NOMO-1 treated with dmso at 0.1 percent for 144 hours (cell line): ENCODE data around the gene RTKN.
A peak's percentile ranks its signal among the peaks of the same experiment; 100 is the strongest.
"Not testable (repeated sequence)": the region's sequence is repeated elsewhere in the genome, so short reads cannot be mapped to it uniquely, and the experiment has no call there.

Source experiments
- DNase-seq: peaks from one replicate; lab custom pipeline; 2025; ENCODE audit not compliant: unreplicated experiment; lab: John Stamatoyannopoulos, UW

Gene RTKN

DNA sequence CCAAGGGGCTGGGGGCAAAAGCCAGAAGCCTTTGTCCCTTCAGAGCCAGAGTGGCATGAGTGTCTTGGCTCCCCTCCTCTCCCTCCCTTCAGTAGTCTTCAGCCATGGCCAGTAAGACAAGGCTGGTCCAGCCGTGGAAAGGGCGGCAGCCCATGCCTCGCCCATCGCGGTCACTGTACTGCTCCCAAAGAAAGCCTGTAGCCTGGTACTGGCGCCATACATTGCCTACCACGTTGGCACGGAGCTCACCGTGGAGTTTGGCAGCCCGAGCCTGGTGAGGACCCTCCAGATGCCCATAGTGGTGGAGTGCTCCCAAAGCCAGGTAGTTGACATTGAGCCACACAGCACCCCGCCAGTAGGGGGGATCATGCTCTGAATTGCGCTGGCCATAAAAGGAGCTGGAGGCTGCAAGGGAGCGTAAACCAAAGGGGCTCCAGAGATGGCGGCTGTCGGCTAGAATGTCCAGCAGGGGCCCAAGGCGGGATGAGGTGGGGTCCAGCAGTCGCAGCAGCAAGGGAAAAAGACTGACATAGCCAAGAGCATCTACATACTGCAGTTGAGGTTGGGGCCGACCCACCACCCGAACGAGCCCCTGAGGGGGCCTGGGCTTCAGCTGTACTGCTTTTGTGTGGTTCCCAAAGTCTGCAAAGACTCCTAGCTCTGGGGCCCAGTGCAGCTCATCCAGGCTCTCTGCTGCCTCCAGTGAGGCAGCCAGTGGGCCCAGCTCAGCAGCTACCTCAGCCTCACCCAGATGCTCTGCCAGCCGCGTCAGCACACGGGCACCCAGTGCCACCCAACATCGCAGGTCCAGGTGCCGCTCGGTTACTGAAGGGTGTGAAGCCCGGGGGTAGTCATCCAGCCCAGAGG, 19.7 kb upstream of the RTKN start:
- no peak for DNase-seq

DNA sequence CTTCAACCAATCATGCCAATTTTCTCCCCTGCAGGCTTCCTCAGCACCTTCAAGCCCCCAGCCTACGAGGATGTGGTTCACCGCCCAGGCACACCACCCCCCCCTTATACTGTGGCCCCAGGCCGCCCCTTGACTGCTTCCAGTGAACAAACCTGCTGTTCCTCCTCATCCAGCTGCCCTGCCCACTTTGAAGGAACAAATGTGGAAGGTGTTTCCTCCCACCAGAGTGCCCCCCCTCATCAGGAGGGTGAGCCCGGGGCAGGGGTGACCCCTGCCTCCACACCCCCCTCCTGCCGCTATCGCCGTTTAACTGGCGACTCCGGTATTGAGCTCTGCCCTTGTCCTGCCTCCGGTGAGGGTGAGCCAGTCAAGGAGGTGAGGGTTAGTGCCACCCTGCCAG, 18.4 kb upstream of the RTKN start:
- DNase-seq: not testable (repeated sequence)

DNA sequence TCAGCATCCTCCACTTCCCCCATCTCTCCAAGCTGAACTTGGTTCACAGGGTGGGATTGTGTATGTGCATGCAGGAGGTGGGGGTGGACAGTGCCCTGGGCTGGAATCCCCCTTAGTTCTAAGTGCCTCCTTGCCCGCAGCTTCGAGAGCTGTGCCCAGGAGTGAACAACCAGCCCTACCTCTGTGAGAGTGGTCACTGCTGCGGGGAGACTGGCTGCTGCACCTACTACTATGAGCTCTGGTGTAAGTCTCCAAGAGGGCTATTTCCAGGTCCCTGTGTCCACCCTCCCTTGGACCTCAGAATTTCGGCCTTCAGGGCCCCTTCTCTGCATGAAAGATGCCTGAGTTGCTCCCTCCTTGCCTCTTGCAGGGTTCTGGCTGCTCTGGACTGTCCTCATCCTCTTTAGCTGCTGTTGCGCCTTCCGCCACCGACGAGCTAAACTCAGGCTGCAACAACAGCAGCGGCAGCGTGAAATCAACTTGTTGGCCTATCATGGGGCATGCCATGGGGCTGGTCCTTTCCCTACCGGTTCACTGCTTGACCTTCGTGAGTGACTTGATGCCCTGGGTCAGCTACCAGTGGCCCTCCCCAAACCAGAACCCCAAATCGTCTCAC, 17.9 kb upstream of the RTKN start:
- DNase-seq: not testable (repeated sequence)

GRCh38 chr2:74458938-74459363, 17.2 kb upstream of the RTKN start:
- DNase-seq: no peak

- peak; percentile 98 for DNase-seq
These were observed 16.6 kb upstream of the RTKN start, which contains the start of gene WBP1 for GRCh38 chr2:74458132-74458937. TSS of gene WBP1 (plus strand) at chr2:74458438. CDS start at chr2:74458603, 165 bp downstream.

GRCh38 chr2:74457549-74458131, 15.9 kb upstream of the RTKN start:
- no peak for DNase-seq

DNA sequence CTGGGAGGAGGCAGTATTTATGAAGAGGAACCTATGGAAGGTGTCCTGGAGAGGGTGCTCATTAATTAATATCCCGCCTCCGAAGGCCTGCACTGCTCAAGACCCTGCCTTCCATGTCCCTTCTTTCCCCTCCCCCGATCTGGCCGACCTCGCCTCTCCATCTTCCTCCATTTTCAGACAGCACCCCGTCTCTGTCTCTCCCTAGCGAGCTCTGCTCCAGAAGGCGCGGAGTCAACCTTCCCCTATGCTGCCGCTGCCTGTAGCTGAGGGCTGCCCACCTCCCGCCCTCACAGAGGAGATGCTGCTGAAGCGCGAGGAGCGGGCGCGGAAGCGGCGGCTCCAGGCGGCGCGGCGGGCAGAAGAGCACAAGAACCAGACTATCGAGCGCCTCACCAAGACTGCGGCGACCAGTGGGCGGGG, 15.4 kb upstream of the RTKN start:
- DNase-seq: peak; percentile 8

GRCh38 chr2:74454654-74455511, 13.1 kb upstream of the RTKN start, which contains the start of gene INO80B:
TSS of gene INO80B (plus strand) at chr2:74455087. CDS start at chr2:74455117, 30 bp downstream.
- peak; percentile 97 for DNase-seq

DNA sequence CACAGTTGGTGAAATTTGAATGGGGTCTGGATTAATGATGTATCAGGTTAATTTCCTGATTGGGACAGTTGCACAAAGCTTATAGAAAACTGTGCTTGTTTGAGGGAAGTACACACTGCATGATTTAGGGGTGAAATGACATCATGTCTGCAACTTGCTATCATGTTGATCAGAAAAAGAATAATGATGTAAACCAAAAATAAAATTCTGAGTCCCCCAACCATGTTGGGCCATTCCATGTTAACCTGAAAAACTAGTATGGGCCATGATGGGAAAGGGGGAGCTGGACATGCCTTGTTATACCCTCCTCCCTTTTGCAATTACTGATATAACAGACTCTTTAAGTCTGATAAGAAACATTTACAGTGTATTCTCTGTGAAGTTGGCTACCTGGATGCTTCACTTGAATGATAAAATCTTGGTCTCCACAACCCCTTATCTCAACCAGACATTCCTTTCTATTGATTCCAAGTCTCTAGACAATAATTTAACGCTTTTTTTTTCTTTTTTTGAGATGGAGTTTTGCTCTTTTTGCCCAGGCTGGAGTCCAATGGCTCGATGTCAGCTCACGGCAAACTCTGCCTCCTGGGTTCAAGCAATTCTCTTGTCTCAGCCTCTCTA, 8.9 kb upstream of the RTKN start:
- no peak for DNase-seq

- no peak for DNase-seq
These were observed 7.0 kb upstream of the RTKN start for GRCh38 chr2:74448771-74449170.

DNA sequence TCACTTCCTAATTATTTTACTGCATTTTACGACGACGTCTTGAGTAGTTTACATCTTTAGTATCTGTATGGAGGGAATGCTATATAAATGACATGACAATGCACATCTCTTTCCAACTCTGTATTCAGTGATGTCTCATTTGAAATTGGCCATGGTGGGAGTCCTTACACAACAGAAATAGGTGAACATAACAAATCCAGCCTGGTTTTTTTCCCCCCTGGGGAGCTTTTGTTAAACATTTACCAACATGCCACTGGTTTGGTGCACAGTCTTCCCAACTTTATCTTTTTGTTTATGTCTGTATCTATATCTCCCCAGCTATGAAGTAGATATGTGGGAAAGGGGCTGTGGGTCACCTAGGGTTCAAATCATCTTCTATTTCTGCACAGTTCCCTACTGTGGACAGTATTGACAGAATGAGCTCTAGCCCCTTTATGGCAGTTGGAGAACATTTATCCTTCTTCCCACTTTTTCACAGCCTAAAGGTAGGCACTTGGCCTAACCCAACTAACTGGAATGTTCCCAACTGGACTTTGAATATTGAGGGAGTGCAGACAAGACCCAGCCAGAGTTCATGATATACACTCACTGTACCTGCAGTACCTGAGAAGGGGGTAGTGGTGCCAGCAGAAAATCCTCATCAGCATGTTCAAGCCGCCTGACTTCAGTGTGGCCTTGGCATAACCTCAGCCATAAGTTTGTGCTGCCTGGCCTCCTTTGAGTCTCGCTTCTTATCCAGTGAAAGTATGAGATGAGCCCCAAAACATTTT, 5.7 kb upstream of the RTKN start:
- DNase-seq: no peak

DNA sequence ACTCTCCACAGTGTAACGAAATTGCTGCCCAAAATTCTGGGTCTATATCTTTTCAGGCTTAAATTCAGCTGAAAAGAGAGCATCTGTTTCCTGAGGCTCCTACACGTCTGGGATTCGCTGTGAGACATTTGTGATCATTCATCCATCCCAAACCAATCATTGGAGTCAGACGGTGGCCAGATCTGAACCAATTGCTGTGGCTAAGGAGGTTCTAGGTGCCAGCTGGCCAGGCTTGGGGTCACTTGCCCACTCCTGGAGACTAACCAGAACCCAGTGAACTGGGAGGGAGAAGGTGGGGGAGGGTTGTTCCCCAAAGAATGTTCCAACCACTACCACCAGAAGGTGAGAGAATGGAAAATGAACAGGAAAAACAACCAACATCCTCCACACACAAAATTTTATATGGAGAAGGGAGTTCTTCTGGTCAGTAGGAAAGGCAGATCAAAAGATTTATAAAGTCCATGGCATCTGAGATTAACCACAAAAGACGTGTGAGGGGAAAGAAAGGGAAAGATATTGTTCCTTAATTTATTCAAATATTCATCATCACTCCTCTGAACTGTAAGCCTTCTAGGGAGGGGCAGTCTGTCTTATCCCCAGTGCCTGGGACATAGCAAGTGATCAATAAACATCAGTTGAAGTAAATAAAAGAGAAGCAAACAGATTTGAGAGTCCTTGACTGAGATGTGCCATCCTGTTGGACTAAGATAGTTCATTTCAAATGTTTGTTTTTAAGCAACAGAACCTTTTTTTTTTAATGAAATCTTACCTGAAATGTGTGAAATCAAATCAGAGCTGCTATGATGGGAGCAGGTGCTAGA, 3.0 kb upstream of the RTKN start:
- DNase-seq: no peak

GRCh38 chr2:74442483-74443297, 953 bp upstream of the RTKN start:
- DNase-seq: not testable (repeated sequence)

DNA sequence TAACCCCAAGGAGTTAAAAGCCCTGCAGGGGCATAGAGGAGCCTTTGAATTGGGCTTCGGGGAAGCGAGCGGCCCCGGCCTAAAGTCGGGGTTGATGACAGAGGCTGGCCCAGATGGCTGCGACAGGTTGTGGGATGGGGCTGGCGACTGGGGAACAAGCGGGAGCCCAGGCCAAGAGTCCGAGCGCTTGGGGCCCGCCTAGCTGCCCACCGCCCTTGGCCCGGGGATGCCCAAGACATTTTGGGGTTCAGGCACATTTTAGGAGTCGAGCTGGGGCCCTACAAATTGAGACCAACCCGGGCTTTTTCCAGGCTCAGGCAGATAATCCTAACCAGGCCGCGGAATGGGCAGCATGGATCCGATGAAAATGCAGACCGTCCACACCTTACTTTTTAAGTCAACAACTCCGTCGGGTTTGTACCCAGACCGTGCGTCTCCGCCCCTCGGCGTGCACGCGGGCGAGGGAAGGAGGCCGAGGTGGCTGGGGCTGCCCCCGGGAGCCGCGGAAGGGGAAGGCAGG, 507 bp downstream of the RTKN start:
- DNase-seq: no peak

DNA sequence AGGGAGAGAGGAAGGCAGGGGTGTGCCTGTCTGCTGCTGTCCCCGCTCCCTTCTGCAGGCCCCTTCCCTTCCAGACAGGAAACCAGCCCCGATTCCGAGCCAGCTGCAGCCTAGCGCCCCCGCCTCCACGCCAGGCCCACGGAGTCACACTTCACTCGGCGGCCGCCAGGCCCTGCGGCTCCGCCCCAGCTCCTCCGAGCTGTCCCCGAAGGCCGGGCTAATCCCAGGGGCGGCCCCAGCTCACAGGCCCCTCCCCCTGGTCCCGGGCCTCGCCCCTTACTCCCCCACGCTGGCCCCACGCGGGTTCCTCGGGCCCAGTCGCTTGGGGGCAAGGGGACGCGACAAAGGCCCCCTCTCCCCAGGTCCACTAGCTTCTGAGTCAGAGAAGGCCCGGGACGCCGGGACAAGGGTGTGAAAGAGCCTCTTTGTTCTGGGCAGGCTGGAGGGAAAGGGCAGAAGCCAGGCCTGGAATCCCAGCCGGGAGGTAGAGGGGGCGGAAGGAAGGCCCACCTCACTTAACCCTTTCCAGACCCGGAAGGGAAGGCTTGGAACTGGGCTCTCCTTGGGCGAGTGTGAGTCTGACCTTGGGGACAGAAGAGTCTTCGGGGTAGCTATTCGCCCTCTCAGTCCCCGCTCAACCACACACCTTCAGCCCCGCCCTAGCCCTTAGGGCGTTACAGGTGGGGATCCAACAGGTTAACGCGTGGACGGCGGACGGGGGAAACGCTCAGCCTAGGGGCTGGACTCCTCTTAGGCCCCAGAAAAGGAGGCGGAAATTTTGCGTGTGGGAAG, 1.2 kb downstream of the RTKN start:
- DNase-seq: peak; percentile 71

GRCh38 chr2:74439803-74440377, 1.8 kb downstream of the RTKN start:
- no peak for DNase-seq
